GM19395 (cell line): ENCODE data around the gene MTURN.

Experiments
- ATAC-seq: cut with Tn5 transposase; IDR thresholded peaks from one replicate; pipeline ENCODE4 v1.9.1; 2021; ENCODE audit warnings: mild to moderate bottlenecking, moderate library complexity; ENCODE audit not compliant: unreplicated experiment

MTURN gene

DNA sequence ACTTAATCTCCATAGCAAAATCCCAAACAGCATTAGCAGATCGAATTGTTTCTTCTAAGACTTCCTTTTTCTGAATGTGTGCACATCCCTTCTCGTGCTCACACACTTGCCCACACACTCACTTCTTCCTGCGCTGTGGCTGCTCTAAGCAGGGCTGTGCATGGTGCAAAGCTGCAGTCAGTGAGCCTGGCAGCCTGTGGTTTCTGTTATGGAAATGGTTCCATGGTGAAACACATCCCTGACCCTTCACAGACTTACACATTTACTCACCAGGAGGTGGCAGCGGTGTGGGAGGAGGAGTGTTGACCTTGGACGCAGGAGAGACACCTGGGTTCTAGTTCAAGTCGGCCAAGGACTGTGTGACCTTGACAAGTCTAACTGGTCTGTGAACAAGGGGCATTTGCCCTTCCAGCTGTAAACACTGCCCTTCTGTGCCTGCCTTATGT lies 24.9 kb downstream of the MTURN start:
- no peak for ATAC-seq

DNA sequence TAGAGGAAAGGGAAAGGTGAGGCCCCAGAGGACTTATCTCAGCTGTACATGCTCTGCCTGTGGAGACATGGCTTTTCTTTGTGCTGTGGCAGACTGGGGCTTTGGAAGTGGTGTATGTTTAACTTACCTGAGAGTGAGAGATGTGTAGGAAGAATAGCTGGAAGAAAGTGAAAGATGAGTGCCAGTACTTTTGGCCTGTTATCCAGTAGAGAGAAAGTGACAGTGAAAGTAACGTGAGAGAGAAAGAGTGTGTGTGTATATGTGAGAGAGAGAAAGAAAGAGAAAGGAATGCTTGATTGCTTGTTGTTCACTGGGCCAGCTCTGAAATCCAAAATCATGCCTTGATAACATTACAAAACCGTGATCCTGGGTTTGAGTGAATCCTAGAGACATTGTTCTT lies 25.5 kb downstream of the MTURN start:
- ATAC-seq, result no peak

DNA sequence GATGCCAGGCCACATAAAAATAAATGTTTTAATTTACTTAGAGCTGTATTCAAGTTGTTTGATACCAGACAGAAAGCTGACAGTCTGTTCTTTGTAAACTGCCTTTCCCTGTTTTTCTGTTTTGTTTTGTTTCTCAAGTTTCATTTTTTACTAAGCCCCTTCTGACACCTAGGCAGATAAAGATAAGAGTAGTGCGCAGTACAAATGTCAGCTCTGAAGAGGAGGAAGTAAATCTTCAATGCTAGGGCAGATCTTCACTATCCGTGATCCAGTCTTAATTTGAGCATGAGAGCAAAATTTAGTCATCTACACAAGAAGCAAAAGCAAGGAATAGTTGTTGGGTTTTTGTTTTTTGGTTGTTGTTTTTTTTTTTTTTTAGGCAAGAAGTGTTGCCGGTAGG lies 27.3 kb downstream of the MTURN start:
- ATAC-seq, result no peak

DNA sequence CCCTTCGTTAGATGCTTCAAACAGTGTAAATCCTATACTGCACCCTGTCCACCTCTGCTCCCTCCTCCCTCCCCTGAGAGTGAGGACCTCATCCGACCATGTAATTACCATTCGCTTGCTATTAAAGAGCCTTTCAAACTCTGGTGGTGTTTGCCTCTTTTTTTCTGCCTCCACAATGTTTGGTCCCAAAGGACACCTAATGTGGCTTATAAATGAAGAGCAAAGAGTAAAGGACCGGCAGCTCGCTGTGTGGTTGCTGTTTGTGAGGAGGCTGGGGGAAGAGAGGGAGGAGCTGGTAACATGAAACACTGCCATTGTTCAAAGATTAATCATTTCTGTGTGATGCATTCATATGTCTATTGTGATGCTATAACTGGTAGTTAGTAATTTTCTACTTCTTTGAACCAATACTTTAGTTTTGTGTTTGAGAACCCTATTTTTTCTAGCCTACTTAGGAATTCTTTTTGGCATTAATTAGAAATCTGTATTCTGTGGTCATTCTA lies 27.9 kb downstream of the MTURN start:
- no peak for ATAC-seq

DNA sequence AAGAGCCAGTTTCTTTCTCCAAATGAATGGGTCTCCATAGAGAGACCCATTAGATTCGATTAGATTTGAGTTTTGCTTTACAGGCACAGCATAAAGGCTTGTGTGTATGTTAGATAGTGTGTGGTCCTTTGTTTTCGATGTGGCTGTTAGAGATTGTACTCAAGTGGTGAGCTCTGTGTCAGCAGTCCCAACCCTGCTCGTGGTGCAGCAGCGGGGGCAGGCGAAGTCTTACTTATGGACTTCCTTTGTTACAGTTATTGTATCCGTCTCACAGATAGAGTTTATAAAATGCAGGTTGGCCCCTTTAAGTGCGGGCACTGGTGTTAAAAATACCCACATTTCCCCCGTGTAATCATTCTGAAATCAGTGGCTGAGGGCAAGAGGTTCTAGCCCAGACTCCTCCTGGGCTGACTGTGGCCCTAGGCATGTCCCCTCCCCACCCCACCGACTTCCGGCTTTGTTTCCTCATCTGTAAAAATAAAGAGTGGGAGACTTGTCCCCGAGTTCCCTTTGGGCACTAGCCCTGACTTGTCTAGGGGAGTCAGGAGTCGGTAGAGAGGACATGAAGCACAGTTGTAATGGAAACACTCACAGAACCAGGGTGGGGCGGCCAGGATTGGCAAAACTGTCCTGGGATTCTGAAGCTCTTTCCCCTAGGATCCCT lies 28.6 kb downstream of the MTURN start:
- ATAC-seq, result no peak

DNA sequence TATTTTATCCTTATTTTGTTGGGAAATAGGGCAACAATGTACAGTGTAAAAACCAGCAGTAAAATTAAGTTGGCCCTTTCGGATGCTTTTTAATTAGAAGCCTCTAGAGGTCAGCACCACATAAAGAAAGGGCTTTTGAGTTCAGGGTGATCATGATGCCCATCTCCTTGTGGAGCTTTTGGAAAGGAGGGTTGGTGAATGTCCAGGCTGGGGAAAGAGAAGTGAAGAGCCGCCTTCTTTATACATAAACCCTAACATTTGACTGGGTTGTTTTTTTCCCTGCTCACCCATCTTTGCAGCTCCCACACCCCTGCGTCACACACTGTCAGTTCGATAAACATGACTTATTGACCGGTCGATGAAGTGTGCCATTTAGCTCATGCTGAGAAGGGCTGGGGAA lies 29.8 kb downstream of the MTURN start:
- ATAC-seq, result peak; percentile 31

DNA sequence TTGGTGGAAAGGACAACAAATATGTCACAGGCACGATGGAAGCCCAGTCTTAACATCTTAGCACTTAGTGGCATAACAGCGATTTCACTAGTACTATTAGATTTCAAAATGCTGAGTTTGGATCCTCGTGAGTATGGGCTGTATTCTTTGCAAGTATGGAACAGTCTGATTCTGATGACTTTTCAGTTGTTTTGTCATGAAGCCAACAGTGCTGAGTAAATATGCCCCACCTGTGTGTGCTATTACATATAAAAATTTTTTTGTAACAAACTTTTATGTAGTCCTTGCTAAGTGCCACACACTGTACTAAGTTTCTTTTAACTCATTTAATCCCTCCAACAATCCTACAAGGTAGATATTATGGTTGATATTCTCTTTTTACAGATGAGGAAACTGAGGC lies 30.8 kb downstream of the MTURN start:
- ATAC-seq, result no peak

DNA sequence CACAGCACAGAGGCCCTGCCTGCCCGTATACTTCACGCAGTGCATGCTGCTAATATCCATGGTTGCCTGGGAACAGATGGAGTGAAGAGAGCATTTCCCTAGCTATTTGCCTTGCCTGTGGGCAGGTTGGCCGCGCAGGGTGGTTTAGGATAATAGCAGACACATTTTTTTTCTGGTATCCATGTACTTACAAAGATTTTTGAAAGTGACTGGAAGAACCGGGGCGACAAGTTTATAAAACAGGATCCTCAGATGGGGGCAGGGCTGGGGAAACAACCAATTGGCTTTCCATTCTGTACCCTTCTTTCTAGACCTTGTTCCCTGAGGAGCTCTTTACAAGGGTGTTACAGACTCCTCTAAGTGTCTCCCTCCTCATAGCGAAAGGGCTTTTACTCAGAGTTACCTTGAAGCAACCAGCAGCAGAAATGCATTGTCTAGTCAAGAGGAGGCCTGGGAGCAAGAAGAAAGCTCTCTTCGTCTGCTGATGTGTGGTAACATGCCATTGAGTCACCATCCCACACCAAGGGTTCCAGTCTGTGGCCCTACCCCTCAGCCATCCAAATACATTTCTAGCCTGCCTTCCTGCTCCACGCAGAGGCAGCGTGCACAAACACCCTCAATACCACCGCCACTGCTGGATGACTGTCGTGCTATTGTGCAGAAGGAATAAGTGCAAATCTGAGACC lies 31.5 kb downstream of the MTURN start:
- ATAC-seq, result no peak

DNA sequence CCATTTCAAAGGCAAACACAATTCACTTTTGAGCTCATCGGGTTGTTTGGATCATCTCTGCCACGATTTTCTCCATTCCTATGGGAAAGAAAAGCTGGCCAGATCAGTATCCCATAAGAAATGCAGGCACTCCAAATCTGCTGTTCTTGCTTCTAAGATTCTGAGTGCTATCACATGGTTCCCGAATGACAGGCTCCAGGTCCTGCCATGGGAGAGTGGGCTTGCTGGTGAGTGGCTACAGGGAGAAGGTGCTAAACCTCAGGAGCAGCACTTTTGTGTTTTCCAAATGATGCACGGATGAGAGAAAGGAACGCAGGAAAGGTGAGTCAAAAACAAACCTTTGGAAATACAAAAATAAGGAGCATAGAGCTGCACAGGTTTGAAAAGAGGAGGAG lies 32.1 kb downstream of the MTURN start:
- ATAC-seq, result no peak

DNA sequence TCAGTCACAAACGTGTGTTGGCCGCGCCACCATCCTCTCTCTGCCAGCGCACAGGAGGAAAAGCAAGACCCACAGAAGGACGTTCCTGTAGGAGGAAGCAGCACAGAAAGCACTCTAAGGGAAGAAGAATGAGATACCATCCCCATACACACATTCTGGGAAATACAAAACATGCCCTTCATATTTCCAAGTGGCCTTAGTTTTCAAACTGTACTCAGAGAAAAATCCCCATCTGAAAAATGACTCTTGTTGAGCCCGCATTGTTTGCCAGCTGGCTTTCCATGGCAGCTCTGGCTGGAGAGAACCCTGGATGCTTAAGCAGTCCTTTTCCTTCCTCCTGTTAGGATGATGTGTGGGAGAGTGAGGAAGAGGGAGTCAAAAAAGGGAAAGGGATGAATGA lies 33.1 kb downstream of the MTURN start:
- ATAC-seq, result no peak

DNA sequence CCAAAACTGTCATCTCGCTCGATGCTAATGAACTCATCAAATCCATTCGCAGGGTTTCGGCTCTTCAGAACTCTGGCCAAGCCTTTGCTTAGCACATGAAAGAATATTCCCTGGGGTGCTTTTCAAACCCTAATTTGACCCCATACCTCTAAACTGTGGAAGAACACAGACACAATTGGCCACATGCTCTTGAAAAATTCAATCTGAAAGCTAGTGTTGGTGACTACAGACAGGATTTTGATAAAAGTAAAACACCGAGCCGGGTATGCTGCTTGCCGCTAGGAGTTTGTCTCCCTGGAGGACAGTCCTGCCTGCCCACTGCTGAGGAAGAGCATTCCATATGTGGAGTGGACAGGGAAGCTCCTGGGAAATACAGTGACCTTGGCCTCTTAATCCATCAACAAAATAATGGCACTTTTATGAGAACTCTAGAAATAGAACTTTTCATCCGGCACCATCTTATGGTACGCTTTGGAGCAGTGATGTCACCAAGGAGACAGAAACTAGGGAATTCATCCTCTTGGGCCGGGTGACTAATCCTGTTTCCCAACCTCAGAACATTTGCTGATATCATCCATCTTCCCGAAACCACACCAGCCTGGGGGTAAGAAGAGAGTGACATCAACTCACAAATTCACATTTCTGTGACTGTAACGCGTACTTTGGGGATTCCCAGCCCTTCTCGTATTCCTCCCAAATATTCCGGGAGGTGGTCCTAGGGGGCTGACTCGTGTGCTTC lies 34.2 kb downstream of the MTURN start:
- no peak for ATAC-seq

DNA sequence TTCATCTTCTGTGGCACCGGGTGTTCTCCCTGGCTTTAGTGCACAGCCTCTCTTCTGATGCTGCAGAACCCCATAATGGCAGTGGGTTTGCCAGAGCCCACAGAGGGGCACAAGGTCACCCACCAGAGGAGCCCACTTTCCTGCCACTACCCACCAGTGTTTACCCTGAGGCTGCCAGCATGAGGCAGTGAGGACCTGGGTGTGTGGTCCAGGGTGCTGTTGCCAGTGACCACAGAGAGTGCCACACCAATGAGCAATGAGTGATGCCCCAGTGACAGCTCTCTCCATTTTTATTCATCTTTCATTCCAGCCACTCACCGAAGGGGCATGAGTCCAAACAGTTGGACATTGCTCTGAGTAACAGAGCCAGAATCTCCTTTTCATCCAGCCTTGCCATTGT lies 34.8 kb downstream of the MTURN start:
- no peak for ATAC-seq

DNA sequence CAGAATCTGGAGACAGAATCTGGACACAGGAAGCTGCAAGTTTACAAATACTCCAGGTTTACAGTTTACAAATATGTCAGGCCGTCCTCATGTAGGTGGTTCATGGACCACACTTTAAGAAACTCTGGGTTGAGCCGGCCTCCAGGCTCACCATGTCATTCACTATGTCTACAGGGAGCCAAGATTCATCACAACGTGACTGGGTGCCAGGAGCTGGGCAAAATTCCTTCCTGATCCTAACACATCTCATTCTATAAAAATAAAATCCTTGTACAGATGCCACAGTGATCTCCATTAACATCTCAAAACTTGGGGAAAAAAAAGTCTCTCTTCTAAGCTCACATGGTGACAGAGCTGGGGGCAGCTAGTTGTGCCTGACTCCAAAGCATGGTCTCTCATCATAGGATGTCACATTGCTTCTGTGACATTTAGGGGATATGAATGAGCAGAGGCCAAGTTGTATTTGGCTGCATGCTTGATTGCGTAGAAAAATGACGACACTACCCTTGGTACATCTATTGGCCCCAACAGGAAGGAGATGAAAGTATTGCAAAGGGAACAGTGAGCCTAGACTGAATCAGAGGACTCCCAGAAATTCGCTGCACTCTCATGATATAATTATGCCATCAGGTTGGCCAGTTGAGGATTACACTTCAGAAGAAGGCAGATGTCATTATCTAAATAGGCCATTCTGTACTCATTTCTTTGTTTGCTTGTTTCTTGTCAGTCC lies 35.9 kb downstream of the MTURN start:
- ATAC-seq, result no peak

DNA sequence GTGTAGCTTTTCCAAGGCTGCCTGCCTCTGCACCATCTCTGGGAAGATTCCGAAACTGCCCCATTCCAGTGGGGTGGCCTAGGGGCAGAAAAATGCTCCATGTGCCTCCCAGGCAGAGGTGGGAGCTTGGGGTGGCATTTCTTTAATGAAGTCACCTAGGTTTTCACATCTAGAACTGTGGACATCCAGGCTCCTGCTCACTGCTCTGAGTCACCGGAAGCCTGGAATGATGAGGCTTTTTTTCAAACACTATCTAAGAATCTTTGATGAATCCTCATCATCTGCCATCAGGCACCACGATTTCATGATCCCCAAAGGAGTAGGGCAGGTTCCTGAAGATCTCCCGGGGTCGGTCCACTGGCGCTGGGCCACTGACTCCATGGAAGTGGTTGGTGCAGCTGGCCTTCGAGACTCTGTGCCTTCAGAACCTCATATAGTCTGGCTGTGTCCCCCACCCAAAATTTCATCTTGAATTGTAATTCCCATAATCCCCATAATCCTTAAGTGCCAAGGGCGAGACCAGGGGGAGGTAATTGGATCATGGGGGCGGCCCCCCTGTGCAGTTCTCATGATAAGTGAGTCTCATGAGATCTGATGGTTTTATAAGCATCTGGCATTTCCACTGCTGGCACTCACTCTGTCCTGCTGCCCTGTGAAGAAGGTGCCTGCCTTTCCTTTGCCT lies 37.1 kb downstream of the MTURN start:
- ATAC-seq, result no peak

DNA sequence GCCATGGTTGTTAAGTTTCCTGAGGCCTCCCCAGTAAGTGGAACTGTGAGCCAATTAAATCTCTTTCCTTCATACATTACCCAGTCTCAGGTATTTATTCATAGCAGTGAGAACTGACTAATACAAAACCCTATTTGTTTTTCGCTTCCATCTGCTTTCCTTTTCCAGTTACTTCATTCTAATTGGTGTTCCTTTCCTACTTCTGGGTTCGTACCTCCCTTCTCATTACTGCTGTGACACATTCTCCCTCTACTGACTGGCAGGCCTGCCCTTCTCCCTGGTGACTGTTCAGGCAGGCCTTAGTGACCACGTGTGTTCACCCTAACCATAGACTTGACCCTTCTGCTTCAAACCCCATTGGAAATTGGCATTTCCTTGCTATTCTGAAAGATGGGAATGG lies 37.7 kb downstream of the MTURN start:
- ATAC-seq, result no peak

DNA sequence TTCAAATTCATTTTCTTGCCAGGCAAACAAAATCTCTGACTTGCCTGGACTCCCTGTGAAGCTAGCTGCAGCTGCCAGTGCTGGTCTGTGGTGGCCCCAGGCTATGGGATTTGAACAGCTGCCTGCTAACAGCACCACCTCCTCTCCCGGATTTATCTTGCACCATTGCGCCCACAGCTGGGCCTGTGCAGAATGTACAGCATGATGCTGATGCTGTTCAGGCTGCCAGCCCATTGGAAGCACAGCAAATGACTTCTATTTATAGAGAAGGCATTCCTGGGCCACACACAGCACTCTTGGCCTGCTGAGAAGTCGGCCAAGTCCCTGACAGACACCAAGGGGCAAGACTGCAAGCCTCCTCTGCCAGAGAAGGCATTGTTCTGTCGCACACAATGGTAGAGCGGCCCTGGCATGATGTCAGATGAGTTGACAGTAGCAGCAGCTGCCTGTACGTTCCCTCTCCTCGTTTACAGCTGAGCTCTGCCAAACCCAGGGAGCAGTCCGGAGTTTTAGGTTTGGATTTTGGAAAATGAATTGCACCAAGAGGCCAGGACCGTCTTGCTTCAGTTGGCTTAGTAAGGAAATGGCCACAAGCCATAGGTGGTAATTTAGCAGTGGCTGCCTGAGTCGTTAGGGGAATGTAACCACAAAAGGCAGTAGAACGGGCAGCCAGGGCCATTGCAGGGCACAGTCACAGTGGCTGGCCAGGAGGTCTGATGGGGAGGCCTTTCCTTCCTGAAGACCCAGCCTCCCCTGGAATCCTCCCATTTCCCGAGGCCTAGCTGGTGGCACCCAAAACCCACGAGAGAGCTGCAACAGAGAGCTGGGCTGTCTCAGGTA lies 38.5 kb downstream of the MTURN start:
- no peak for ATAC-seq

DNA sequence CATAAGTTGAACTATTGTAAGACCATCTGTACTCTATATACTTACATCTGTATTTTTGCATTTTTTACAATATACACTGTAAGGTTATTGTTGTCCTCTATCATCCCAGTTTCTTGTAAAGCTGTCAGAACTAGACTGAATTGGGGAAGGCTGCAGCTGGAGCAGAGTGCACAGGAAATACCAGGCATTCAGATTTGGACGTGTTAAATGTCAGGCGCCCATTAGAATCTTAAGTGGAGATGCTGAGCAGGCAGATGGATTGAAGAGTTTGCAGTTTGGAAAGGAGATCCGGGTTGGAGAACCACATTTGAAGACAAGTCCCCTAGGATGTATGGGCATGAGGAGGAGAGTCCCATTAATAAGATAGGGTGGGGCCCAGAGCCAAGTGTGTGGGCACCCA lies 40.4 kb downstream of the MTURN start:
- no peak for ATAC-seq

DNA sequence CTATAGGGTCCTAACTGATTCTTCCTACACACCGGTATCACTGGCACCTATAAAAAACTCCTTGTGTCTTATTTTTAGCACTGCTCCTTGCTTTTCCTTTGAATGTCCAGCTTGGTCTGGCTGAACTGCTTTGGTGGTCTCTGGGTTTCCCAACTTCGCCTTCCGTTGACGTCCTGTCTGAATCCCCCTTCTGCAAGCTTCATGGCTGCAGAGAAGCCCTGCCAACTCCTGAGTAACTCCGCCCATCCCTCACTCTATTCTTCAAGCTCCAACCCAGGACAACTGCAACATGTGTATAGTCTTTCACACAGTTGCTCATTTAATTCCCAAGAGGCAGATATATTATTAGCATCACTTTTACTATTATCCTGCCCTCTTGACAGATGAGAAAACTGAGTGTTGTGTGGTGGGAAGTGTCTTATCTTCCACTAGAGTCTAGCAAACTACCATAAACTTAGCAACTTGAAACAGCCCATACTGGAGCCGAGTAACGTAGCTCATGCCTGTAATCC lies 40.9 kb downstream of the MTURN start:
- ATAC-seq, result no peak

DNA sequence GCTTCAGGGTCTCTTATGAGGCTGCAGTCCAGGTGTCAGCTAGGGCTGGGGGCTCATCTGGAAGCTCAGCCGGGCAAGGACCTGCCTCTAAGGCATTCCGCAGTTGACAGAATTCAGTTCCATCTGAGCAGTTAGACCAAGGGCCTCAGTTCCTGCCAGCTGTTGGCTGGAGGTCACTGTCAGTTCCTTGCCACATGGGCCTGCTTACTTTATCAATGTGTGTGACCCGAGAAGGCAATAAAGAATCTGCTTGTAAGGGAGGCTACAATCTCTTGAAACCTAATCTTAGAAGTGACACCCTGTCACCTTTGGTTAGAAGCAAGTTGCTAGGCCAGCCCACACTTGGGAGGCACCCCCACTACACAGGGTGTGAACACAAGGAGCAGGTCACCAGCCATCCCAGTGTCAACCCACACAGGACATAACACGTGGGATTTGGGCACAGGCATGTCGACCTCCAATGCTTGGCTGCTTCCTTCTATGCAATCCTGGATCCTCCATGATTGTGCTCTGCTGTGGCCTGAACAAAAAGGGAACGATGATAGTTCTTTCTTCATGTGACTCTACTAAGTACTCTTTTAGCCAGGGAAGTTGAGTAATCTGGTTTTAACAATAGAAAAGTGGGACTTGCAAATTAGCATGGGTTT lies 41.8 kb downstream of the MTURN start:
- ATAC-seq, result no peak
